ENCODE results near the gene PIP4K2A.

DNA sequence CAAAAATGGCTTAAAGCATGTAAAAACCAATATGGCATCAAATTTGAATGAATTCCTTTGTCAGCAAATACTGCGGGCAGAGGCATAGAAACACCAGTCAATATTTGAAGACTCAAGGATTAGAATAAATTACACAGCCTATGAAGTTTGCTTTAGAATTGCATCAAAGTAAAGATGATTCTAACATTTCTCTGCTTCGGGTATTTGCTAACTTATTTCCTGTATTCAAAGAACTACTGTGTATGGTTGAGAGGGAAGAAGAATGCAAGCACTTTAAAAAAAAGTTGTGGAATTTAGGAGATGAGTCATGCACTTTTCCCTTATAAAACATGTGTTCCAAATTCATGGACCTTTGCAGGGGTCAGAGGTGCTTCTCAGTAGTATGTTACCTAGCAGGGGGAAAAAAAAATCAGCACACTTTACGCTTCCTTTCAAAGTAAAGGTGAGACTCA, 90.1 kb downstream of the PIP4K2A start:
- TF ChIP-seq, protein P1, sequence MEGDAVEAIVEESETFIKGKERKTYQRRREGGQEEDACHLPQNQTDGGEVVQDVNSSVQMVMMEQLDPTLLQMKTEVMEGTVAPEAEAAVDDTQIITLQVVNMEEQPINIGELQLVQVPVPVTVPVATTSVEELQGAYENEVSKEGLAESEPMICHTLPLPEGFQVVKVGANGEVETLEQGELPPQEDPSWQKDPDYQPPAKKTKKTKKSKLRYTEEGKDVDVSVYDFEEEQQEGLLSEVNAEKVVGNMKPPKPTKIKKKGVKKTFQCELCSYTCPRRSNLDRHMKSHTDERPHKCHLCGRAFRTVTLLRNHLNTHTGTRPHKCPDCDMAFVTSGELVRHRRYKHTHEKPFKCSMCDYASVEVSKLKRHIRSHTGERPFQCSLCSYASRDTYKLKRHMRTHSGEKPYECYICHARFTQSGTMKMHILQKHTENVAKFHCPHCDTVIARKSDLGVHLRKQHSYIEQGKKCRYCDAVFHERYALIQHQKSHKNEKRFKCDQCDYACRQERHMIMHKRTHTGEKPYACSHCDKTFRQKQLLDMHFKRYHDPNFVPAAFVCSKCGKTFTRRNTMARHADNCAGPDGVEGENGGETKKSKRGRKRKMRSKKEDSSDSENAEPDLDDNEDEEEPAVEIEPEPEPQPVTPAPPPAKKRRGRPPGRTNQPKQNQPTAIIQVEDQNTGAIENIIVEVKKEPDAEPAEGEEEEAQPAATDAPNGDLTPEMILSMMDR (IDR thresholded peaks at IDR 0.05 in 8 of 11, conservative IDR thresholded peaks at IDR 0.05 in 3 of 11), result no peak
- TF ChIP-seq POLR2A (IDR thresholded peaks at IDR 0.05) (no peak), POLR2AphosphoS5 (IDR thresholded peaks at IDR 0.05) (no peak)

All from spleen (tissue), 7 donors.